Neural progenitor cell (in vitro differentiated cells): ENCODE results near the gene LRRC36. TPM values are rescaled to one million over a fixed set of nuclear protein-coding genes. Genes with fewer than 3 reads are reported as not detected.

Source experiments
- DNase-seq: peaks from one replicate; pipeline ENCODE4 v3.0.0-alpha.2; 2016; ENCODE audit warnings: low spot score
- H2AFZ ChIP-seq: fragments of 200-600 bp; sonication (generic); replicated peaks from 2 replicates; pipeline ENCODE4 v1.6.1; 2016; ENCODE audit warnings: antibody characterized with exemption
- H3F3A ChIP-seq: fragments of 200-600 bp; sonication (generic); 2 replicates; pipeline ENCODE4 v1.6.1; 2016; ENCODE audit warnings: antibody characterized with exemption, low read depth
- H3K27ac ChIP-seq: fragments of 200-600 bp; sonication (generic); 2 replicates; pipeline ENCODE4 v1.5.1; 2016; ENCODE audit warnings: mild to moderate bottlenecking
- H3K27me3 ChIP-seq: fragments of 200-600 bp; sonication (generic); 2 replicates; pipeline ENCODE4 v1.6.1; 2016; ENCODE audit warnings: mild to moderate bottlenecking, moderate library complexity
- H3K36me3 ChIP-seq: fragments of 200-600 bp; sonication (generic); 2 replicates; pipeline ENCODE4 v1.5.1; 2016
- H3K4me1 ChIP-seq: fragments of 200-600 bp; sonication (generic); 2 replicates; pipeline ENCODE4 v1.6.1; 2016; ENCODE audit warnings: mixed run types
- H3K4me2 ChIP-seq: fragments of 200-600 bp; sonication (generic); 2 replicates; pipeline ENCODE4 v1.6.1; 2016
- H3K4me3 ChIP-seq: fragments of 200-600 bp; sonication (generic); 2 replicates; pipeline ENCODE4 v1.5.1; 2016
- H3K79me2 ChIP-seq: fragments of 200-600 bp; sonication (generic); 2 replicates; pipeline ENCODE4 v1.6.1; 2016; ENCODE audit warnings: low read depth
- H3K9ac ChIP-seq: fragments of 200-600 bp; sonication (generic); 2 replicates; pipeline ENCODE4 v1.6.1; 2016
- H3K9me3 ChIP-seq: fragments of 200-600 bp; sonication (generic); 2 replicates; pipeline ENCODE4 v1.5.1; 2016; ENCODE audit warnings: low read depth
- H4K20me1 ChIP-seq: fragments of 200-600 bp; sonication (generic); 2 replicates; pipeline ENCODE4 v1.6.1; 2016; ENCODE audit warnings: low read depth
- H3K27ac Mint-ChIP-seq: 3 replicates; pipeline ENCODE4 v1.8.0; 2021; ENCODE audit warnings: mixed read lengths
- H3K27me3 Mint-ChIP-seq: 2 replicates; pipeline ENCODE4 v1.8.0; 2022; ENCODE audit warnings: low read depth, mild to moderate bottlenecking, inconsistent platforms, moderate library complexity, mixed read lengths; ENCODE audit not compliant: insufficient read depth
- H3K36me3 Mint-ChIP-seq: 3 replicates; pipeline ENCODE4 v1.8.0; 2021; ENCODE audit warnings: mixed read lengths
- H3K4me1 Mint-ChIP-seq: 3 replicates; pipeline ENCODE4 v1.8.0; 2021; ENCODE audit warnings: mixed read lengths
- H3K4me3 Mint-ChIP-seq: 3 replicates; pipeline ENCODE4 v1.8.0; 2021; ENCODE audit warnings: mild to moderate bottlenecking, moderate library complexity, mixed read lengths
- H3K9me3 Mint-ChIP-seq: 3 replicates; pipeline ENCODE4 v1.8.0; 2020; ENCODE audit warnings: mixed read lengths
- CTCF ChIP-seq: fragments of 200-600 bp; sonication (generic); IDR thresholded peaks from 2 replicates; pipeline ENCODE4 v1.5.1; 2017; ENCODE audit warnings: antibody characterized with exemption, mild to moderate bottlenecking
- EZH2 ChIP-seq: fragments of 200-600 bp; sonication (generic); IDR thresholded peaks from 2 replicates; pipeline ENCODE4 v1.6.1; 2017; ENCODE audit warnings: antibody characterized with exemption, mild to moderate bottlenecking, moderate library complexity
- EZH2phosphoT487 ChIP-seq: fragments of 200-600 bp; sonication (generic); IDR thresholded peaks from 2 replicates; pipeline ENCODE4 v1.6.1; 2017; ENCODE audit warnings: antibody characterized with exemption
- total RNA-seq: library from RNA; depleted of rRNA; stranded (reverse); fragments of >200 nt; gene quantifications from 2 replicates; pipeline ENCODE4 v1.2.3, GENCODE V29; 2015; ENCODE audit warnings: low replicate concordance

The LRRC36 gene
- total RNA-seq, 1 donor from 2014 or later = not detected

DNA sequence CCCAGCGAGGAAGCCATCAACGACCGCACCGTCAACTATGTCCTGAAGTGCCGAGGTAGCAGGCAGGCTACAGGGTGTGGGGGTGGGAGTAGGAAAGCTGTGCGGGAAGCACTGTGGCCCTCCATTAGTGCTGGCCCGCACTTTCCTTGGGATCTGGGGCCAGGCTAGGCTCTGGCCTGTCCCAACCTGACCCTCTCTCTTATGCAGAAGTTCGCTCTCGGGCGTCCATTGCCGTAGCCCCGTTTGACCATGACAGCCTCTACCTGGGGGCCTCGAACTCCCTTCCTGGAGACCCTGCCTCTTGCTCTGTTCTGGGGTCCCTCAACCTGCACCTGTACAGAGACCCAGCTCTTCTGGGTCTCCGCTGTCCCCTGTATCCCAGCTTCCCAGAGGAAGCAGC, 38.7 kb upstream of the LRRC36 start:
- TF ChIP-seq EZH2 = no peak
- no peak for TF ChIP-seq EZH2phosphoT487
- no peak for TF ChIP-seq CTCF
- Histone ChIP-seq H3K27me3 (no peaks in the 10 kb centered on the region), H3F3A (no peaks in the 10 kb centered on the region), H3K4me3 (no peak overlapping the region), H3K4me1 (no peaks in the 10 kb centered on the region), H3K27ac (no peak overlapping the region), H3K36me3 (no peaks in the 10 kb centered on the region), H2AFZ (no peak overlapping the region), H3K4me2 (no peak overlapping the region), H3K79me2 (no peaks in the 10 kb centered on the region), H3K9ac (no peak overlapping the region), H3K9me3 (no peaks in the 10 kb centered on the region), H4K20me1 (no peaks in the 10 kb centered on the region)
- DNase-seq = no peak
- Mint-ChIP-seq H3K4me1 (no peaks in the 10 kb centered on the region), H3K36me3 (no peaks in the 10 kb centered on the region), H3K4me3 (no peak overlapping the region), H3K27ac (no peak overlapping the region), H3K27me3 (peaks cover 14% of the 10 kb centered on the region), H3K9me3 (no peaks in the 10 kb centered on the region)

GRCh38 chr16:67291461-67291860, 35.2 kb upstream of the LRRC36 start:
- no peak for DNase-seq
- H3K36me3 Mint-ChIP-seq = no peaks in the 10 kb centered on the region
- no peak overlapping the region for H3K4me2 ChIP-seq
- no peaks in the 10 kb centered on the region for H3K4me1 ChIP-seq
- peaks cover 4% of the 10 kb centered on the region for H3K4me1 Mint-ChIP-seq
- H3F3A ChIP-seq = no peaks in the 10 kb centered on the region
- H3K4me3 ChIP-seq = no peak overlapping the region
- H3K79me2 ChIP-seq = no peaks in the 10 kb centered on the region
- H3K9me3 Mint-ChIP-seq = no peaks in the 10 kb centered on the region
- no peak overlapping the region for H3K4me3 Mint-ChIP-seq
- no peak overlapping the region for H3K9ac ChIP-seq
- no peak overlapping the region for H3K27ac Mint-ChIP-seq
- peaks cover 3% of the 10 kb centered on the region for H3K27me3 ChIP-seq
- no peaks in the 10 kb centered on the region for H3K9me3 ChIP-seq
- peaks cover 9% of the 10 kb centered on the region for H3K27me3 Mint-ChIP-seq
- H4K20me1 ChIP-seq = no peaks in the 10 kb centered on the region
- no peaks in the 10 kb centered on the region for H3K36me3 ChIP-seq
- H2AFZ ChIP-seq = no peak overlapping the region
- TF ChIP-seq EZH2phosphoT487 (no peak), EZH2 (no peak), CTCF (no peak)
- H3K27ac ChIP-seq = no peak overlapping the region

GRCh38 chr16:67294171-67294757, 32.4 kb upstream of the LRRC36 start:
- Mint-ChIP-seq H3K27me3 (peaks cover 9% of the 10 kb centered on the region), H3K4me3 (no peak overlapping the region), H3K36me3 (no peaks in the 10 kb centered on the region), H3K27ac (no peak overlapping the region), H3K9me3 (peaks cover 2% of the 10 kb centered on the region), H3K4me1 (peaks cover 4% of the 10 kb centered on the region)
- no peaks in the 10 kb centered on the region for H3F3A ChIP-seq
- H3K27me3 ChIP-seq = peaks cover 6% of the 10 kb centered on the region
- H2AFZ ChIP-seq = no peak overlapping the region
- H3K79me2 ChIP-seq = no peaks in the 10 kb centered on the region
- TF ChIP-seq EZH2phosphoT487 (no peak), EZH2 (no peak), CTCF (no peak)
- H3K9me3 ChIP-seq = no peaks in the 10 kb centered on the region
- no peaks in the 10 kb centered on the region for H3K36me3 ChIP-seq
- no peak overlapping the region for H3K27ac ChIP-seq
- DNase-seq = no peak
- H3K4me2 ChIP-seq = no peak overlapping the region
- H3K4me3 ChIP-seq = no peak overlapping the region
- H4K20me1 ChIP-seq = no peaks in the 10 kb centered on the region
- H3K9ac ChIP-seq = no peak overlapping the region
- no peaks in the 10 kb centered on the region for H3K4me1 ChIP-seq
